GM23248 (cell line): ENCODE results near the gene RALA.

ENCODE experiments used
- EZH2 ChIP-seq: fragments of 200-600 bp; sonication (generic); IDR thresholded peaks from 2 replicates; pipeline ENCODE4 v1.6.1; 2018; ENCODE audit warnings: antibody characterized with exemption, mild to moderate bottlenecking; ENCODE audit not compliant: insufficient read depth, poor library complexity, severe bottlenecking
- EZH2phosphoT487 ChIP-seq: fragments of 200-600 bp; sonication (generic); IDR thresholded peaks from 2 replicates; pipeline ENCODE4 v1.6.1; 2018; ENCODE audit warnings: antibody characterized with exemption, moderate library complexity, mild to moderate bottlenecking, low read depth; ENCODE audit not compliant: insufficient read depth

GRCh38 chr7:39709768-39710311, 86.5 kb downstream of the RALA start:
- TF ChIP-seq EZH2, result no peak
- no peak for TF ChIP-seq EZH2phosphoT487
